Psoas muscle (tissue), 8 donors: ENCODE results near the gene C6orf62. TPM values are rescaled to one million over a fixed set of nuclear protein-coding genes. Genes with fewer than 3 reads are reported as not detected.

ENCODE experiments used
- ATAC-seq, 4 donors: fragments of 200-7000 bp; cut with Tn5 transposase; one replicate each; pipeline ENCODE4 v1.9.1; 2020; ENCODE audit warnings: moderate library complexity in 3 of 4, mild to moderate bottlenecking in 2 of 4
- DNase-seq, 2 donors: peaks; one replicate each; pipeline ENCODE4 v3.0.0-alpha.2; 2020
- H3K27ac ChIP-seq: fragments of 200-600 bp; one replicate; pipeline ENCODE4 v1.8.0; 2022
- H3K27me3 ChIP-seq, 3 donors: fragments of 200-600 bp in 1 of 3; one replicate each; pipeline versions ENCODE4 v1.6.1 to v1.8.0; 2013 to 2022; ENCODE audit warnings: low read length in 2 of 3, mild to moderate bottlenecking in 2 of 3, moderate library complexity in 1 of 3; ENCODE audit not compliant: insufficient read depth in 3 of 3
- H3K36me3 ChIP-seq, 2 donors: fragments of 200-600 bp in 1 of 2; one replicate each; pipeline versions ENCODE4 v1.6.1 to v1.8.0; 2013 to 2022; ENCODE audit warnings: low read depth in 1 of 2, mild to moderate bottlenecking in 1 of 2, moderate library complexity in 1 of 2; ENCODE audit not compliant: insufficient read depth in 1 of 2
- H3K4me1 ChIP-seq: fragments of 200-600 bp; one replicate; pipeline ENCODE4 v1.8.0; 2022
- H3K4me3 ChIP-seq: fragments of 200-600 bp; one replicate; pipeline ENCODE4 v1.8.0; 2022; ENCODE audit warnings: mild to moderate bottlenecking
- H3K9me3 ChIP-seq: fragments of 200-600 bp; one replicate; pipeline ENCODE4 v1.8.0; 2022
- CTCF ChIP-seq: fragments of 200-600 bp; IDR thresholded peaks from one replicate; pipeline ENCODE4 v1.8.0; 2022; ENCODE audit warnings: antibody characterized with exemption
- WGBS, 3 donors: extraction: QIAGEN DNeasy Blood & Tissue Kit; methylation state at CpG; one replicate each; pipeline versions ENCODE4 v1.1.6 to v1.1.7; 2013; 5-methylcytosine and 5-hydroxymethylcytosine counted together
- intact Hi-C, 2 donors: fragments of 100-400 bp; cut with DNase I; formaldehyde crosslinking; loops; one replicate each; pipeline versions ENCODE4 v1.11.0 to v1.14.2; 2022
- polyA plus RNA-seq, 3 donors: library from polyadenylated mRNA; stranded (reverse); fragments of 200-250 nt; gene quantifications; one replicate each; pipeline ENCODE4 v1.2.3, GENCODE V29; 2013
- total RNA-seq, 4 donors: library from RNA; stranded (reverse); fragmentation: NEBNext Ultra II Directional in 2 of 4; extraction: Animal tissue kit (Norgen Biotek cat#: 25700) in 2 of 4; gene quantifications; one replicate each; pipeline versions ENCODE4 v1.2.1 to v1.2.4, GENCODE V29; 2021 to 2023
- donor health status: healthy with polysubstance abuse.
- donor health status: DM: no; HTN: no; CAD: no; lungs with moderate emphysema.
- donor health status: Bipolar disorder and iron deficiency.
- donor health status: healthy.
- donor health status: DM: yes; HTN: yes; CAD: no.
- donor health status: DM: no; HTN: no; CAD: no.
- donor health status: DM: no; HTN: no; CAD: no.
- donor health status: DM: yes; HTN: yes; CAD: no.

C6orf62 gene
- total and polyA plus RNA-seq, 7 donors, result 23.9 to 57.2 (median 45.7) TPM

- Histone ChIP-seq H3K27me3 (no peaks in the 10 kb centered on the region), H3K4me1 (no peaks in the 10 kb centered on the region), H3K36me3 (no peaks in the 10 kb centered on the region), H3K4me3 (no peak overlapping the region), H3K9me3 (no peaks in the 10 kb centered on the region), H3K27ac (no peak overlapping the region)
- ATAC-seq (no peak), DNase-seq (no peak)
- WGBS, 3 donors, result 76 to 85% (median 81%) methylated on average over 3 of the region's 3 CpGs
- no peak for TF ChIP-seq CTCF
- intact Hi-C loops, result loop anchor here in 1 of 2 donors (10.0 kb wide), 1 partner anchor 179 kb away; no protein-coding TSS in a partner anchor
These were observed 44.6 kb upstream of the C6orf62 start for GRCh38 chr6:24763578-24763977.

- no peak for TF ChIP-seq CTCF
- Histone ChIP-seq H3K27me3 (no peaks in the 10 kb centered on the region), H3K36me3 (no peaks in the 10 kb centered on the region), H3K4me1 (no peaks in the 10 kb centered on the region), H3K4me3 (no peak overlapping the region), H3K27ac (no peak overlapping the region), H3K9me3 (no peaks in the 10 kb centered on the region)
- no peak for ATAC-seq
- intact Hi-C loops, result loop anchor here in 1 of 2 donors (10.0 kb wide), 1 partner anchor 177 kb away; no protein-coding TSS in a partner anchor
- no peak for DNase-seq
These were observed 42.9 kb upstream of the C6orf62 start for GRCh38 chr6:24761851-24762250.

- Histone ChIP-seq H3K36me3 (no peaks in the 10 kb centered on the region), H3K9me3 (no peaks in the 10 kb centered on the region), H3K27me3 (no peaks in the 10 kb centered on the region), H3K27ac (no peak overlapping the region), H3K4me3 (no peak overlapping the region), H3K4me1 (no peaks in the 10 kb centered on the region)
- DNase-seq, result no peak
- WGBS, 3 donors, result 78 to 85% (median 83%) methylated on average over 17 of the region's 17 CpGs
- no peak for ATAC-seq
- no peak for TF ChIP-seq CTCF
- intact Hi-C loops, result loop anchor here in 1 of 2 donors (10.0 kb wide), 1 partner anchor 177 kb away; no protein-coding TSS in a partner anchor
These were observed 42.4 kb upstream of the C6orf62 start for GRCh38 chr6:24761193-24761835.

GRCh38 chr6:24760210-24760609, 41.3 kb upstream of the C6orf62 start:
- no peak overlapping the region for H3K27ac ChIP-seq
- H3K27me3 ChIP-seq, result no peaks in the 10 kb centered on the region
- DNase-seq, result no peak
- ATAC-seq, result no peak
- WGBS, 3 donors, result 94 to 96% (median 96%) methylated on average over 5 of the region's 5 CpGs
- H3K4me3 ChIP-seq, result no peak overlapping the region
- H3K9me3 ChIP-seq, result no peaks in the 10 kb centered on the region
- no peak for TF ChIP-seq CTCF
- intact Hi-C loops, result loop anchor here in 1 of 2 donors (10.0 kb wide), 1 partner anchor 175 kb away; no protein-coding TSS in a partner anchor
- H3K4me1 ChIP-seq, result no peaks in the 10 kb centered on the region
- no peaks in the 10 kb centered on the region for H3K36me3 ChIP-seq

- DNase-seq (no peak), ATAC-seq (no peak)
- H3K27me3 ChIP-seq, result no peaks in the 10 kb centered on the region
- WGBS, 3 donors, result 83 to 90% (median 85%) methylated on average over 3 of the region's 3 CpGs
- no peak overlapping the region for H3K4me3 ChIP-seq
- no peaks in the 10 kb centered on the region for H3K9me3 ChIP-seq
- H3K4me1 ChIP-seq, result no peaks in the 10 kb centered on the region
- TF ChIP-seq CTCF, result no peak
- H3K36me3 ChIP-seq, result no peaks in the 10 kb centered on the region
- intact Hi-C loops, result loop anchor here in 1 of 2 donors (10.0 kb wide), 1 partner anchor 175 kb away; no protein-coding TSS in a partner anchor
- no peak overlapping the region for H3K27ac ChIP-seq
These were observed 40.8 kb upstream of the C6orf62 start for GRCh38 chr6:24759718-24760117.
